B cell (primary cell): ENCODE data around the gene UCP2. TPM values are rescaled to one million over a fixed set of nuclear protein-coding genes. Genes with fewer than 3 reads are reported as not detected.

Experiments
- ATAC-seq: fragments of 200-7000 bp; cut with Tn5 transposase; one replicate; pipeline ENCODE4 v1.10.0; 2021; ENCODE audit warnings: low read depth, mild to moderate bottlenecking, moderate number of reproducible peaks, moderate library complexity
- CTCF ChIA-PET: fragments of 350-600 bp; sonication (Branson Sonifier 250); formaldehyde crosslinking; loops from one replicate; lab custom pipeline; 2021; ENCODE audit warnings: antibody characterized with exemption, inconsistent platforms; lab: Charles Lee
- POLR2A ChIA-PET: fragments of 350-600 bp; sonication (Branson Sonifier 250); formaldehyde crosslinking; loops from one replicate; lab custom pipeline; 2021; ENCODE audit warnings: antibody characterized with exemption; lab: Charles Lee
- DNase-seq: peaks from one replicate; pipeline ENCODE4 v3.0.0; 2013
- H2AFZ ChIP-seq: 2 replicates; pipeline ENCODE4 v1.6.1; 2012; ENCODE audit warnings: mild to moderate bottlenecking, low read depth, low read length; ENCODE audit not compliant: insufficient read depth, poor library complexity, severe bottlenecking
- H3K27ac ChIP-seq, 2 donors: 1 replicate in 1 of 2; 2 replicates in 1 of 2; pipeline ENCODE4 v1.5.1; 2012 to 2013; ENCODE audit warnings: low read length in 2 of 2, mild to moderate bottlenecking in 2 of 2, moderate library complexity in 1 of 2
- H3K27me3 ChIP-seq, 4 experiments: fragments of 200-600 bp in 1 of 4; sonication (generic) in 1 of 4; replicated peaks in 1 of 4; 1 replicate in 2 of 4; 2 replicates in 2 of 4; pipeline versions ENCODE4 v1.6.1 to v1.7.0; 2013 to 2016; ENCODE audit warnings: low read length in 3 of 4, mild to moderate bottlenecking in 2 of 4, mixed read lengths in 1 of 4, moderate library complexity in 1 of 4; ENCODE audit not compliant: insufficient read depth in 4 of 4, control insufficient read depth in 3 of 4; ENCODE audit errors: control extremely low read depth in 1 of 4
- H3K36me3 ChIP-seq, 2 experiments: replicated peaks in 1 of 2; 1 replicate in 1 of 2; 2 replicates in 1 of 2; pipeline versions ENCODE4 v1.6.1 to v1.7.1; 2013; ENCODE audit warnings: low read length in 1 of 2; ENCODE audit not compliant: insufficient read depth in 2 of 2, control insufficient read depth in 1 of 2; ENCODE audit errors: control extremely low read depth in 1 of 2, extremely low read depth in 1 of 2
- H3K4me1 ChIP-seq, 2 donors: fragments of 200-600 bp in 1 of 2; sonication (generic) in 1 of 2; 1 replicate in 1 of 2; 2 replicates in 1 of 2; pipeline versions ENCODE4 v1.5.1 to v1.6.1; 2013 to 2017; ENCODE audit warnings: low read length in 2 of 2; ENCODE audit not compliant: control insufficient read depth in 2 of 2, insufficient read depth in 2 of 2
- H3K4me2 ChIP-seq: replicated peaks from 2 replicates; pipeline ENCODE3; 2012; ENCODE audit warnings: mild to moderate bottlenecking, low read depth, low read length; ENCODE audit not compliant: poor library complexity, severe bottlenecking
- H3K4me3 ChIP-seq, 5 experiments: fragments of 200-600 bp in 1 of 5; sonication (generic) in 1 of 5; 1 replicate in 3 of 5; 2 replicates in 2 of 5; pipeline versions ENCODE4 v1.5.1 to v1.7.0; 2011 to 2016; ENCODE audit warnings: low read length in 4 of 5, mild to moderate bottlenecking in 4 of 5, low read depth in 2 of 5, control low read depth in 1 of 5, moderate library complexity in 1 of 5; ENCODE audit not compliant: insufficient read depth in 1 of 5; ENCODE audit errors: control extremely low read depth in 1 of 5, extremely low read depth in 1 of 5
- H3K79me2 ChIP-seq: fragments of 200-600 bp; sonication (generic); one replicate; pipeline ENCODE4 v1.6.0; 2016; ENCODE audit warnings: low read length; ENCODE audit not compliant: control insufficient read depth, insufficient read depth
- H3K9ac ChIP-seq: fragments of 200-600 bp; sonication (generic); 2 replicates; pipeline ENCODE4 v1.6.1; 2017; ENCODE audit warnings: mild to moderate bottlenecking, low read length, moderate library complexity
- H3K9me3 ChIP-seq, 3 donors: one replicate each; pipeline versions ENCODE4 v1.6.1 to v1.7.1; 2013; ENCODE audit warnings: low read length in 2 of 3; ENCODE audit not compliant: control insufficient read depth in 2 of 3, insufficient read depth in 1 of 3; ENCODE audit errors: control extremely low read depth in 1 of 3
- H4K20me1 ChIP-seq: 2 replicates; pipeline ENCODE4 v1.6.0; 2012; ENCODE audit warnings: mild to moderate bottlenecking, low read length; ENCODE audit not compliant: insufficient read depth, control insufficient read depth, poor library complexity, severe bottlenecking
- H3K27ac Mint-ChIP-seq: one replicate; pipeline ENCODE4 v1.8.0; 2021; ENCODE audit warnings: mixed read lengths
- H3K27me3 Mint-ChIP-seq: one replicate; pipeline ENCODE4 v1.8.0; 2021; ENCODE audit warnings: mixed read lengths
- H3K4me1 Mint-ChIP-seq: one replicate; pipeline ENCODE4 v1.8.0; 2021; ENCODE audit warnings: mixed read lengths
- H3K4me3 Mint-ChIP-seq: one replicate; pipeline ENCODE4 v1.8.0; 2021; ENCODE audit warnings: mixed read lengths
- H3K9me3 Mint-ChIP-seq: one replicate; pipeline ENCODE4 v1.8.0; 2022; ENCODE audit warnings: mixed read lengths; ENCODE audit not compliant: insufficient read depth
- EZH2 ChIP-seq: IDR thresholded peaks from 2 replicates; pipeline ENCODE4 v1.6.1; 2012; ENCODE audit warnings: borderline replicate concordance, low read depth, mild to moderate bottlenecking, moderate library complexity, low read length; ENCODE audit not compliant: insufficient read depth, poor library complexity, severe bottlenecking
- WGBS: methylation state at CpG from one replicate; pipeline ENCODE4 v1.1.5; 2013; ENCODE audit warnings: missing lambda C conversion rate; ENCODE audit not compliant: insufficient coverage; 5-methylcytosine and 5-hydroxymethylcytosine counted together
- intact Hi-C: fragments of 100-400 bp; cut with micrococcal nuclease; formaldehyde crosslinking; loops from one replicate; pipeline ENCODE4 v1.10.0; 2022
- polyA plus RNA-seq: library from polyadenylated mRNA; depleted of rRNA; stranded (reverse); fragments of >200 nt; gene quantifications from 2 replicates; pipeline ENCODE4 v1.2.3, GENCODE V29; 2012
- total RNA-seq, 2 donors: library from RNA; stranded (reverse); fragments of 120-200 nt in 1 of 2; gene quantifications; 1 replicate in 1 of 2; 2 replicates in 1 of 2; pipeline versions ENCODE4 v1.2.3 to v1.2.4, GENCODE V29; 2013 to 2022
- TF ChIP-seq, protein P1 (sequence below): fragments of 200-600 bp; IDR thresholded peaks from one replicate; pipeline ENCODE4 v1.8.0; 2022; ENCODE audit warnings: antibody characterized with exemption, mild to moderate bottlenecking

UCP2 gene
- total and polyA plus RNA-seq, 2 donors (not counting 1 experiment from before 2014, with no cell fraction given) = 613 to 697 TPM

DNA sequence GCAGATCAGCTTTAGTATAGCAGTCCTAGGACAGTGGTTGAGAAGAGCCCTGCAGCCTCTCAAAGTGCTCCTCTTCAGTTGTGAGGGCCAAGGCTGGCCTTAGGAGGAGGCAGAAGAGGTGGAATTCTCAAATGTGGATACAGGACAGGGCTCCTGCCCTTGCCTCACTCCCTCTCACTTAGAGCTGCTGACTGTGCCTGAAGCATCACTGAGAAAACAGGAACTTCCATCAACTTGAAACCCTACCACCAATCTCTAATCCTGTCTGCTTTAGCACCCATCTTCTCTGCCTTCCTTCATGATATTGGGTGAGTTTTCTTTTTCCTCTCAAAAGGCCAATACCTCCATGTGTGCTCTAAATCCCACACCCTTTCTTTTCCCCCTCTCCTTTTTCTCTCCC, 40.6 kb upstream of the UCP2 start:
- no peak overlapping the region for H3K9ac ChIP-seq
- POLR2A ChIA-PET = no interaction called here
- H3K79me2 ChIP-seq = peaks cover 5% of the 10 kb centered on the region
- peak overlapping the region; percentile 57 for H3K27ac Mint-ChIP-seq
- no peaks in the 10 kb centered on the region for H4K20me1 ChIP-seq
- TF ChIP-seq, protein P1, sequence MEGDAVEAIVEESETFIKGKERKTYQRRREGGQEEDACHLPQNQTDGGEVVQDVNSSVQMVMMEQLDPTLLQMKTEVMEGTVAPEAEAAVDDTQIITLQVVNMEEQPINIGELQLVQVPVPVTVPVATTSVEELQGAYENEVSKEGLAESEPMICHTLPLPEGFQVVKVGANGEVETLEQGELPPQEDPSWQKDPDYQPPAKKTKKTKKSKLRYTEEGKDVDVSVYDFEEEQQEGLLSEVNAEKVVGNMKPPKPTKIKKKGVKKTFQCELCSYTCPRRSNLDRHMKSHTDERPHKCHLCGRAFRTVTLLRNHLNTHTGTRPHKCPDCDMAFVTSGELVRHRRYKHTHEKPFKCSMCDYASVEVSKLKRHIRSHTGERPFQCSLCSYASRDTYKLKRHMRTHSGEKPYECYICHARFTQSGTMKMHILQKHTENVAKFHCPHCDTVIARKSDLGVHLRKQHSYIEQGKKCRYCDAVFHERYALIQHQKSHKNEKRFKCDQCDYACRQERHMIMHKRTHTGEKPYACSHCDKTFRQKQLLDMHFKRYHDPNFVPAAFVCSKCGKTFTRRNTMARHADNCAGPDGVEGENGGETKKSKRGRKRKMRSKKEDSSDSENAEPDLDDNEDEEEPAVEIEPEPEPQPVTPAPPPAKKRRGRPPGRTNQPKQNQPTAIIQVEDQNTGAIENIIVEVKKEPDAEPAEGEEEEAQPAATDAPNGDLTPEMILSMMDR = no peak
- TF ChIP-seq EZH2 = no peak
- H3K4me1 ChIP-seq = peaks cover 32 to 51% of the 10 kb centered on the region in 2 donors
- peaks cover 27% of the 10 kb centered on the region for H3K4me1 Mint-ChIP-seq
- DNase-seq (no peak), ATAC-seq (no peak)
- no peak overlapping the region for H2AFZ ChIP-seq
- H3K9me3 Mint-ChIP-seq = no peaks in the 10 kb centered on the region
- CTCF ChIA-PET = no interaction called here
- no peak overlapping the region for H3K4me3 Mint-ChIP-seq
- H3K36me3 ChIP-seq = peaks cover 3 to 12% of the 10 kb centered on the region in 2 experiments
- intact Hi-C loops = no loop called here
- no peak overlapping the region for H3K27ac ChIP-seq
- no peaks in the 10 kb centered on the region for H3K27me3 Mint-ChIP-seq
- H3K4me2 ChIP-seq = no peak overlapping the region
- H3K27me3 ChIP-seq = no peaks in the 10 kb centered on the region
- H3K4me3 ChIP-seq = no peak overlapping the region
- H3K9me3 ChIP-seq = no peaks in the 10 kb centered on the region

DNA sequence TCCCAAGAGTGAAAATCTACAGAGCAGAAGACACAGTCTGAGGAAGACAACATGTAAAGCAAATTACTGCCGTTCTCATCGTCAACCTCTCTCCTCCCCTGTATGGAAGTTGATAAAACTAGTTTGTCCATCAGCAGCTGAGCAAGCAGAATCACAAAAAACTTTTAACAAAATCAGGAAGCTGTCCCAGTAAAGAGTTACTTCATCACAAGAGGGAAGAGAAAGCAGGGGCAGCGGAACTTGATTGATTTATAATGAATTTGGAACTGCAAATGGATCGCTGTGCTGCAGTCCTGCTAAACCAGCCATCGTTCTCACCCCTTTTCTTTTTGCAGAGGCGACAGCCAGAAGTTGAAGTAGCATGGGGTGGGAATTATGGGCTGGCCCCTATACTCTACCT, 39.9 kb upstream of the UCP2 start:
- DNase-seq (no peak), ATAC-seq (no peak)
- Mint-ChIP-seq H3K4me3 (no peak overlapping the region), H3K27ac (no peak overlapping the region), H3K4me1 (peaks cover 27% of the 10 kb centered on the region), H3K27me3 (no peaks in the 10 kb centered on the region), H3K9me3 (no peaks in the 10 kb centered on the region)
- TF ChIP-seq EZH2 = no peak
- TF ChIP-seq, protein P1 = no peak
- no peaks in the 10 kb centered on the region for H4K20me1 ChIP-seq
- WGBS = 100% methylated on average over 2 of the region's 6 CpGs
- H2AFZ ChIP-seq = no peak overlapping the region
- H3K4me1 ChIP-seq = peaks cover 32 to 51% of the 10 kb centered on the region in 2 donors
- ChIA-PET CTCF (no interaction called here), POLR2A (interaction anchor here (5.1 kb wide), 1 partner anchor 41 kb away, joined by 28 read pairs; the partner anchor contains the start of gene UCP2)
- no peak overlapping the region for H3K4me2 ChIP-seq
- intact Hi-C loops = no loop called here
- H3K36me3 ChIP-seq = peaks cover 3 to 11% of the 10 kb centered on the region in 2 experiments
- H3K79me2 ChIP-seq = peaks cover 5% of the 10 kb centered on the region
- H3K27ac ChIP-seq = no peak overlapping the region
- H3K27me3 ChIP-seq = no peaks in the 10 kb centered on the region
- H3K4me3 ChIP-seq = no peak overlapping the region
- H3K9ac ChIP-seq = no peak overlapping the region
- H3K9me3 ChIP-seq = no peaks in the 10 kb centered on the region
